Stomach (tissue), 9 donors: ENCODE measurements around the gene CDYL. TPM values are rescaled to one million over a fixed set of nuclear protein-coding genes. Genes with fewer than 3 reads are reported as not detected.

Source experiments
- DNase-seq, 2 donors: peaks; one replicate each; pipeline versions ENCODE4 v3.0.0 to v3.0.0-alpha.2; 2013 to 2019
- H3K27ac ChIP-seq, 5 donors: fragments of 200-600 bp in 4 of 5; sonication (generic) in 4 of 5; one replicate each; pipeline ENCODE4 v1.5.1; 2013 to 2019; ENCODE audit warnings: mild to moderate bottlenecking in 1 of 5, moderate library complexity in 1 of 5
- H3K27me3 ChIP-seq, 3 donors: fragments of 200-600 bp; sonication (generic); one replicate each; pipeline ENCODE4 v1.5.1; 2017 to 2019; ENCODE audit warnings: mixed run types in 1 of 3
- H3K36me3 ChIP-seq, 4 donors: fragments of 200-600 bp; sonication (generic); 1 replicate in 3 of 4; 2 replicates in 1 of 4; pipeline ENCODE4 v1.5.1; 2016 to 2019
- H3K4me1 ChIP-seq, 4 donors: fragments of 200-600 bp; sonication (generic); one replicate each; pipeline ENCODE4 v1.5.1; 2016 to 2019
- H3K4me3 ChIP-seq, 4 donors: fragments of 200-600 bp; sonication (generic) in 3 of 4; one replicate each; pipeline ENCODE4 v1.5.1; 2016 to 2019; ENCODE audit warnings: mild to moderate bottlenecking in 1 of 4
- H3K9me3 ChIP-seq, 4 donors: fragments of 200-600 bp; sonication (generic); one replicate each; pipeline ENCODE4 v1.5.1; 2016 to 2019
- EP300 ChIP-seq: sonication (generic); formaldehyde crosslinking; IDR thresholded peaks from one replicate; pipeline ENCODE4 v1.6.1; 2017; ENCODE audit warnings: antibody characterized with exemption
- POLR2A ChIP-seq, 4 donors: fragments of 450-650 bp; IDR thresholded peaks; one replicate each; pipeline ENCODE4 v1.6.1; 2016; ENCODE audit warnings: antibody characterized with exemption in 4 of 4, control low read depth in 2 of 4, mild to moderate bottlenecking in 1 of 4, moderate library complexity in 1 of 4
- POLR2AphosphoS5 ChIP-seq, 3 donors: sonication (generic); formaldehyde crosslinking; IDR thresholded peaks; one replicate each; pipeline ENCODE4 v1.6.1; 2016; ENCODE audit warnings: antibody characterized with exemption in 3 of 3
- WGBS, 5 donors: extraction: QIAGEN DNeasy Blood & Tissue Kit in 3 of 5; methylation state at CpG; one replicate each; pipeline versions ENCODE4 v1.1.5 to v1.1.7; 2013 to 2018; 5-methylcytosine and 5-hydroxymethylcytosine counted together
- intact Hi-C: fragments of 100-400 bp; cut with DNase I; formaldehyde crosslinking; loops from one replicate; pipeline ENCODE4 v1.15.1; 2023; ENCODE audit warnings: low total_unique reads
- polyA plus RNA-seq, 3 donors: library from polyadenylated mRNA; stranded (reverse); fragments of 200-250 nt; gene quantifications; one replicate each; pipeline ENCODE4 v1.2.3, GENCODE V29; 2013
- total RNA-seq, 5 donors: library from RNA; depleted of rRNA; stranded (reverse); fragments of >200 nt; gene quantifications; one replicate each; pipeline versions ENCODE4 v1.1.0 to v1.2.3, GENCODE V29; 2014 to 2016
- TF ChIP-seq, protein P1 (sequence below), 7 experiments: fragments of 450-650 bp in 4 of 7; fragments of 200-600 bp in 3 of 7; sonication (generic) in 3 of 7; IDR thresholded peaks; one replicate each; pipeline ENCODE4 v1.5.1; 2016 to 2019; ENCODE audit warnings: antibody characterized with exemption in 7 of 7, control low read depth in 2 of 7, mild to moderate bottlenecking in 1 of 7
- donor health status: healthy with polysubstance abuse.
- donor health status: Bipolar disorder and iron deficiency.
- donor health status: healthy.

CDYL gene
- total and polyA plus RNA-seq, 8 donors = 6.2 to 226 (median 18.4) TPM

DNA sequence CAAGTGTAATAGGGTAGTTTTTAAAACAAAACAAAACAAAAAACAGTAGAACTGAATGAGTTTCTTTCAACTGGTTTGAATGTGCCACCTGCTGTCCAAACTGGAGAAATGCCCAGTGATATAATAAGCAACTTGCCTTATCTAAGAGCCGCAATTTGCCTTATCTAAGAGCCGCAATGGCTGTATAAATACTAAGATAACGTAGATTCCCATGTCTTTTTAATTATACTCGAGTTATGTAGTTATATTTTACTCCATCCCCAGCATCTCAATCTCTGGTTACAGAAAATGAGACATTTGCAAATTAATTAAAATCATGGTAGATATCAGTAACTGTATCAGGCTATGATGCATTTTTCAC lies 160.5 kb downstream of the CDYL start:
- TF ChIP-seq, protein P1, sequence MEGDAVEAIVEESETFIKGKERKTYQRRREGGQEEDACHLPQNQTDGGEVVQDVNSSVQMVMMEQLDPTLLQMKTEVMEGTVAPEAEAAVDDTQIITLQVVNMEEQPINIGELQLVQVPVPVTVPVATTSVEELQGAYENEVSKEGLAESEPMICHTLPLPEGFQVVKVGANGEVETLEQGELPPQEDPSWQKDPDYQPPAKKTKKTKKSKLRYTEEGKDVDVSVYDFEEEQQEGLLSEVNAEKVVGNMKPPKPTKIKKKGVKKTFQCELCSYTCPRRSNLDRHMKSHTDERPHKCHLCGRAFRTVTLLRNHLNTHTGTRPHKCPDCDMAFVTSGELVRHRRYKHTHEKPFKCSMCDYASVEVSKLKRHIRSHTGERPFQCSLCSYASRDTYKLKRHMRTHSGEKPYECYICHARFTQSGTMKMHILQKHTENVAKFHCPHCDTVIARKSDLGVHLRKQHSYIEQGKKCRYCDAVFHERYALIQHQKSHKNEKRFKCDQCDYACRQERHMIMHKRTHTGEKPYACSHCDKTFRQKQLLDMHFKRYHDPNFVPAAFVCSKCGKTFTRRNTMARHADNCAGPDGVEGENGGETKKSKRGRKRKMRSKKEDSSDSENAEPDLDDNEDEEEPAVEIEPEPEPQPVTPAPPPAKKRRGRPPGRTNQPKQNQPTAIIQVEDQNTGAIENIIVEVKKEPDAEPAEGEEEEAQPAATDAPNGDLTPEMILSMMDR (IDR thresholded peaks at IDR 0.05) = peak in 5 of 7 experiments; percentile 47 to 72 (median 53)
- no peak for TF ChIP-seq POLR2AphosphoS5 (IDR thresholded peaks at IDR 0.05)
- 15 to 25% (median 18%) methylated on average over 4 of the region's 4 CpGs for WGBS, 5 donors
- peaks cover 2 to 35% (median 12%) of the 10 kb centered on the region in 4 donors for H3K4me1 ChIP-seq
- intact Hi-C loops = loop anchor here (10.0 kb wide), 1 partner anchor 152 kb away; no protein-coding TSS in a partner anchor
- H3K27me3 ChIP-seq = no peaks in the 10 kb centered on the region
- H3K9me3 ChIP-seq = no peaks in the 10 kb centered on the region
- H3K4me3 ChIP-seq = no peak overlapping the region
- peaks cover 0 to 16% (median 12%) of the 10 kb centered on the region in 4 donors for H3K36me3 ChIP-seq
- peak in 1 of 2 donors; percentile 77 for DNase-seq
- H3K27ac ChIP-seq = no peak overlapping the region

DNA sequence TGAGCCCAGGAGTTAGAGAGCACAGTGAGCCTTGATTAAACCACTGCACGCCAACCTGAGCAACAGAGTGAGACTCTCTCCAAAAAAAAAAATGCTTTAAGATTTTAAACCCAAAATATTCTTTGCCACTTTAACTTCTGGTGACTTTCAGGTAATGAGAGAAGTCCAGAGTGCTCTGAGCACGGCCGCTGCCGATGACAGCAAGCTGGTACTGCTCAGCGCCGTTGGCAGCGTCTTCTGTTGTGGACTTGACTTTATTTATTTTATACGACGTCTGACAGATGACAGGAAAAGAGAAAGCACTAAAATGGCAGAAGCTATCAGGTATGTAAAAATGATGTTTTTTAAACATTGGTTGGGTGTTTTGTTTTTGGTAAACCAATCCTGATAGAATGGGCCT lies 161.2 kb downstream of the CDYL start:
- Histone ChIP-seq H3K4me1 (peaks cover 4 to 35% (median 14%) of the 10 kb centered on the region in 4 donors), H3K27ac (no peak overlapping the region), H3K4me3 (no peak overlapping the region), H3K36me3 (peaks cover 0 to 16% (median 12%) of the 10 kb centered on the region in 4 donors), H3K27me3 (no peaks in the 10 kb centered on the region), H3K9me3 (no peaks in the 10 kb centered on the region)
- TF ChIP-seq POLR2A (IDR thresholded peaks at IDR 0.05) (no peak), EP300 (no peak), POLR2AphosphoS5 (IDR thresholded peaks at IDR 0.05) (no peak)
- TF ChIP-seq, protein P1 (IDR thresholded peaks at IDR 0.05) = no peak
- intact Hi-C loops = loop anchor here (10.0 kb wide), 1 partner anchor 153 kb away; no protein-coding TSS in a partner anchor
- WGBS, 5 donors = 86 to 92% (median 91%) methylated on average over 9 of the region's 9 CpGs
- no peak for DNase-seq

DNA sequence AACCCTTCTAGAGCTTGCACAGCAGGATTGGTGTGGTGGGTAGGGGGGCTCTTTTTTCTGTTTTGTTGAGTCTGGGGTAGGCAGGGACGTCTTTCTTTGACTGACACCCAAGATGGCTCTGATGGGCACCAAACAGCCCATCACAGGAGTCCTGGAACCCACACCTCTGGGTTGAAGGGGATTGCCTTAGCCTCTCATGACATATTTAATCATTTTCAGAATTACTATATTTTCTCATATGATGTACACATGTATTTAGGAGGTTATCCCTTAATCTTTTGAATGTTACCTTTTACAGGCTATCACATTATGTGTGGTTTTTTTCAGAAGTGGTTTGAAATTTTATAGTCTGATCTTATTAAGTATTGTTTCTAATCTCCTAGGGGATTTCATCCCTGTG lies 163.0 kb downstream of the CDYL start:
- H3K36me3 ChIP-seq = peaks cover 0 to 20% (median 15%) of the 10 kb centered on the region in 4 donors
- intact Hi-C loops = loop anchor here (10.0 kb wide), 1 partner anchor 154 kb away; no protein-coding TSS in a partner anchor
- WGBS, 5 donors = 84 to 94% (median 88%) methylated on average over 1 of the region's 1 CpG

DNA sequence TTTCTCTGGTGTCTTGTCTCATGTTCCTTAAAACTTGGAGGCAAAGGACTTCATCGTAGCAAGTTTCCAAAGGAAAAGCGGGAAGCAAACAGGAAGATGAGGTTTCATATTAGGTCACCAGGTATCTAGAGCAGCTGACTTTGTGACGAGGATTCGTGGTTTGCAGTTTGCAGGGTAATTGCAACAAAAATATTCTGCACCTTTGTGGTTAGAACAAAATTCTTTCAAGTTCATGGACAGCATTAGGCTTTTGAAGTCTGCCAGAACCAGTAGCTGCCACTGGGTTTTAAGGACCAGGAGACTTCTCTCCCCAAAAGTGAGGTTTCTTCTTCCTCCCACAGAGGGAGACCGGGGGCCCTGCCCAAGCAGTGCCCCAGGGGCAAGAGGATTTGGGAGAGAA lies 164.2 kb downstream of the CDYL start:
- intact Hi-C loops = no loop called here

More for the DNA sequence above, 163.0 kb downstream of the CDYL start:
- TF ChIP-seq POLR2AphosphoS5 (IDR thresholded peaks at IDR 0.05) (no peak), POLR2A (IDR thresholded peaks at IDR 0.05) (no peak), EP300 (no peak)
- TF ChIP-seq, protein P1 (IDR thresholded peaks at IDR 0.05) = no peak
- no peak for DNase-seq
- Histone ChIP-seq H3K4me1 (peaks cover 10 to 36% (median 20%) of the 10 kb centered on the region in 4 donors), H3K4me3 (no peak overlapping the region), H3K27ac (no peak overlapping the region), H3K27me3 (no peaks in the 10 kb centered on the region), H3K9me3 (no peaks in the 10 kb centered on the region)

More for the DNA sequence above, 164.2 kb downstream of the CDYL start:
- H3K27ac ChIP-seq = no peak overlapping the region
- DNase-seq = no peak
- H3K9me3 ChIP-seq = no peaks in the 10 kb centered on the region
- TF ChIP-seq, protein P1 (IDR thresholded peaks at IDR 0.05) = no peak
- no peak for TF ChIP-seq POLR2AphosphoS5 (IDR thresholded peaks at IDR 0.05)
- TF ChIP-seq POLR2A (IDR thresholded peaks at IDR 0.05) = no peak
- no peak for TF ChIP-seq EP300
- H3K27me3 ChIP-seq = no peaks in the 10 kb centered on the region
- no peak overlapping the region for H3K4me3 ChIP-seq
- peaks cover 10 to 35% (median 20%) of the 10 kb centered on the region in 4 donors for H3K4me1 ChIP-seq
- 71 to 91% (median 84%) methylated on average over 5 of the region's 5 CpGs for WGBS, 5 donors
- peaks cover 7 to 30% (median 26%) of the 10 kb centered on the region in 4 donors for H3K36me3 ChIP-seq
